ENCODE data around the gene PAK6.

GRCh38 chr15:40292246-40292645, 53.4 kb downstream of the PAK6 start:
- TF ChIP-seq POLR2A (IDR thresholded peaks at IDR 0.05; ENCODE audit: low read length) (no peak), GATA1 (IDR thresholded peaks at IDR 0.05; ENCODE audit: low read depth, low read length) (no peak)

Measured in erythroblast (primary cell).